CD4-positive, alpha-beta T cell treated with Interleukin-4 for 1 hour (primary cell): ENCODE data around the gene HLA-DQB2.

Experiments used
- DNase-seq, 2 donors: peaks; one replicate each; pipeline ENCODE4 v3.0.0-alpha.2; 2020 to 2022

The HLA-DQB2 gene

DNA sequence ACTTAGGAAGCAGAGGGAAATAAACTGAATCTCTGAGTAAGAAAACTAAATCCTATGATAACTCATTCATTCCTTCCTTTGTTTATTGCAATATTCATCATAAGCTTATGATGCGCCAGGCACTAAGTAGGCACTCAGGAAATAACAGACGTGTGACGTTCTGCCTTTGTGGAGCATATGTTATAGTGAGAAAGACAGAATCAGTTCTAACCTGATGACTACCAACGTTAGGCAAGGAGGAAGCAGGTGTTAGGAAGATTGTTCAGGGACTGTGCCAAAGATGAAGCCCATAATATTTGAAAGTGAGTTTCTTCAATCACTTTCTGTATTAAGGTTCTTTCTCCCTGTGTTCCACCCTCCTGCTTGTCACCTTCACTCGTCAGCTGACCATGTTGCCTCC lies 18.6 kb downstream of the HLA-DQB2 start:
- DNase-seq, result no peak

DNA sequence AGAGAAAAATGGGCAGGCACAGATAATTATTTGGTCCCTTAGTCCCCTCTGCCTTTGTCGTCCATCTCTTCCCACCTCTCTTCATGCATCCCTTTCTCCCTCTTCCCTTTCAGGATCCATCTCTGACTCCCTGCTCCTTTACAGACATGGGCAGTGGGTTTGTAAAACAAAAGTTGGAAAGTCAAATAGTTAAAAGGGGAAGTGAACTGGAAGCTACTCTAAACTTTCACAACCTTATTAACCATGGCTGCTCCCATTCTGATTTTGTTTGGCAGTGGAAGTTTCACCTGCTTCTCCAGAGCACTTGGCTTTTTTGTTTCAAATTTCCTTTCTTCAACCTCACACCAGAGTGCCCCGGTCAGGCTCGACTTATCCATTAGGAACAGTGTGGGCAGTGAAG lies 21.0 kb downstream of the HLA-DQB2 start:
- no peak for DNase-seq

DNA sequence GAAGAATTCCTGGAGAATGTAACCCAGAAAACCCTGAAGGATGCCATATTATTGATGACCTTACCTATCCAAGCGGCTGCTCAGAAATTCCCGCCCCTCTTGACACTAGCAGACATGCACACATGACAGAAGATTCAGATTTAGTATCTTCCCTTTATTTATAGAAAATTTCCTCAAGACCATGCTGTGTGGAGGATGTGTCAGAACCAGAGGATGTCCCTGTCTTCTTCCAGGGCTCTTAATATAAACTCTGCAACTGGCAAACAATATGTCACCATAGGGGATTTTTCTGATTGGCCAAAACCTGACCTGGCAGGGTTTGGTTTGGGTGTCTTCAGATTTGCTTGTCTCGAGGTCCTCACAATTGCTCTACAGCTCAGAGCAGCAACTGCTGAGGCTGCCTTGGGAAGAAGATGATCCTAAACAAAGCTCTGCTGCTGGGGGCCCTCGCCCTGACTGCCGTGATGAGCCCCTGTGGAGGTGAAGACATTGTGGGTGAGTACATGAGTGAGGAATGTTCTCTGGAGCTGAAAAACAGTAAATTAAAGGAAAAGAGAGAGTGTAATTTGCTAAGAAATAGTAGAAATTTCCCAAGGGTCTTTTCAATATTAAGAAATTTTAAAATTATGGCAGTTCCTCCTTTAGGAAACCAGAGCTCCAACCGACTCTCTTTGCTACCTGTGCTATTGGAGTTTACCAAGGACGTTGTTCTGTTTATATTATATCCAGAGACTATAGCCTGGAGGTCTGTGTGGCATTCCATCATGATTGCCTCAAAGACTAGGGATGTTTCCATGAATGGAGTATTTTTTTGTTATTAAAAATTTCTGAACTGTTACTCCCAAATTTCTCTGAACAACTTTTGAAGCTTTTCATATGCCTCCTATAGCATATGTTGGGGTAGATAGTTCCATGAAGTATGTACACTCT lies 22.0 kb downstream of the HLA-DQB2 start, which contains the start of gene HLA-DQA2:
HLA-DQA2 (plus strand) TSS at position 361 of the 930 bp plus-strand sequence; CDS start at position 414, 53 bp downstream.
- DNase-seq, result no peak

DNA sequence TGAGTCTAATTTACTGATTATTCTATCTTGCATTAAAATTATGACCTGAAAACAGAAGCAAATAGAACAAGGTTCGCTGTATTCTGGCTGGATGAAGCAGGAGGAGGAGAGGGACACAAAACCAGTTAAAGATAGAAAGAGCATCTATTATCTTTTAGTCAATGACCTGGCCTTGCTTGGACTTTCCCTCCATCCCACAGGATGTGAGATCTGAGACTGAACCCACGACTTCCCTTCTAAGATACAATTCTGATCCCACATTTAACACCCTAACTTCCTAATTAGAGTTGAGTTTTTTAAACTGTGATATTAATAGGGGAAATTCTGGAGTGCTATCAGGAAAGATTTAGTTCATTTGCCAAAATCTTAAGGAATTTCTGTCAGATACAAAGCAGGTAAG lies 25.2 kb downstream of the HLA-DQB2 start:
- DNase-seq, result no peak

DNA sequence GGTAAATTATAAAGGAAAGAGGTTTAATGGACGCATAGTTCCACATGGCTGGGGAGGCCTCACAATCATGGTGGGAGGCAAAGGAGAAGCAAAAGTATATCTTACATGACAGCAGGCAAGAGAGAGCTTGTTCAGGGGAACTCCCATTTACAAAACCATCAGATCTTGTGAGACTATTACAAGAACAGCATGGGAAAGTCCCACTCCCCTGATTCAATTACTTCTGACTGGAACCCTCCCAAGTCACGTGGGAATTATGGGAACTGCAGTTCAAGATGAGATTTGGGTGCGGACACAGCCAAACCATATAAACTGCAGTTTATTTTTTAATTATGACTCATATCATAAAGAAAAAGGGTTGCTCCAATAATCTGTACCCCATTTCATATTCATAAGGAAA lies 44.5 kb downstream of the HLA-DQB2 start:
- DNase-seq, result no peak

DNA sequence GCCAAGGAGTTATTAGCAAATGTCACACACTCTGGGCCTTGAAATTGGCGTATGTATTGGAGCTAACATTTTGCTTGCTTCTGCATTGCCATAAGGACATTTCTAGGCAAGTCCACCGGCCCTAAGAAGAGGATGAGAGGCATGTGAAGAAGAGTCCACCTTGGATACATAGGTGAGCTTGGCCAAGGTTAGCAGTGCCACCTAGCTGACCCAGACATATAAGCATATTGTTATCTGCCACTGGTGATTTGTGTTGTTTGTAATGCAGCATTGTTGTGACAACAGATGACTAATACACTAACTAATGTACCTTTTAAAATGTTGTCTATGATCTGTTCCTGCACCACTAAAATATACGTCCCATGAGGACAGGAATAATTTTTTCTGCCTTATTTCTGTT lies 46.9 kb downstream of the HLA-DQB2 start:
- no peak for DNase-seq

DNA sequence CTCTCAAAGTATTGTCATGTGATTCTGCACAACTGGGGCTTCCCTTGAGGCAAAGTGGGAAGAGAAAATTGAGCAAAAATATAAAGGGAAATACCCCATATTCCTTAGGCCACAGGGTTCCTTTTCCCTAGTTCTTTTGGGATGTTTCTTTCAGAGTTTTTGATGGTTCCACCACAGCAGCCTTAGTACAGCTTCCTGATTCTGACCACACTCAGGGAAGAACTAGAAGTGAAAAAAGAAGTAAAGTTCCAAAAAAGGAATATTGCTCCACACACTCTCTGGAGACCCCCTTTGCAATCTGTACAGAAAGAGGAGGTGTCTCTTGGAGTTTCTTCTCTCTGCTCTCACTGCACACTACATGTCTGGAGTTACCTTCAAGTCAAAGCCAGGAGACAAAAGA lies 50.1 kb downstream of the HLA-DQB2 start:
- DNase-seq, result no peak

DNA sequence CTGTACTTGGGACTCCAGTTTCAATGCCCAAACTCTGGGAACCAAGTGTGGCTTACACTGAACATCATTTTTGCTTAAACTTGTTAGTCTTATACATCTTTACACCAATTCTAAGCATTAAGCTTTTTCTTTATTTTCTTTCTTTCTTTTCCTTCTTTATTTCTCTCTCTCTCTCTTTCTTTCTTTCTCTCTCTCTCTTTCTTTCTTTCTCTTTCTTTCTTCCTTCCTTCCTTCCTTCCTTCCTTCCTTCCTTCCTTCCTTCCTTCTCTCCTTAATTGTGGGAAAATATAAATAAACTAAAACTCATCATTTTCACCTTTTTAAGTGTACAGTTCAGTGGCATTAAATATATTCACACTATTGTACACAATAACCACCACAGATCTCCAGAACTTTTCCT lies 53.7 kb downstream of the HLA-DQB2 start:
- DNase-seq, result no peak
